Measurements from ENCODE around the gene SIRPD.

DNA sequence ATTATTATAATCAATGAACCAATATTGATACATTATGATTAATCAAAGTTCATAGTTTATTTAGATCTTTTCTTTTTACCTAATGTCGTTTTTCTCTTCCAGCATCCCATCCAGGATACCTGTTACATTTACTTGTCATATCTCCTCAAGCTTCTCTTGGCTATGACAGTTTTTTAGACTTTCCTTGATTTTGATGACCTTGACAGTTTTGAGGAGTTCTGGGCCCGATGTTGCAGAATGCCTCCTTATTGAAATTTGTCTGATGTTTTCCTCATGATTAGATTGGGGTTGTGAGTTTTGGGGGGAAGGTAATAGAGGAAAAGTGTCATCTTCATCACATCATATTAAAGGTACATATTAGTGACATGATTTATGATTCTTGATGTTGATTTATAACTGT, 3.8 kb upstream of the SIRPD start:
- TF ChIP-seq POLR2AphosphoS5 (IDR thresholded peaks at IDR 0.05; ENCODE audit: borderline replicate concordance, low read depth, low read length) (no peak), EZH2 (IDR thresholded peaks at IDR 0.05) (no peak), FOXP2 (optimal IDR thresholded peaks at IDR 0.05; ENCODE audit: control extremely low read depth, extremely low read length, insufficient read depth) (no peak)
